Fibroblast of villous mesenchyme (primary cell): ENCODE data around the gene SIGLEC12. TPM values are rescaled to one million over a fixed set of nuclear protein-coding genes. Genes with fewer than 3 reads are reported as not detected.
"Not testable (repeated sequence)": the region's sequence is repeated elsewhere in the genome, so short reads cannot be mapped to it uniquely, and the experiment has no call there.

Source experiments
- DNase-seq: peaks from one replicate; pipeline ENCODE4 v3.0.0-alpha.2; 2010; ENCODE audit warnings: low read depth
- H3K4me3 ChIP-seq: 2 replicates; pipeline ENCODE4 v1.5.1; 2011; ENCODE audit warnings: low read depth, mild to moderate bottlenecking, low read length
- CTCF ChIP-seq: IDR thresholded peaks from 2 replicates; pipeline ENCODE4 v1.5.1; 2012; ENCODE audit warnings: low read depth, mild to moderate bottlenecking, low read length; ENCODE audit not compliant: insufficient read depth
- total RNA-seq: library from RNA; depleted of rRNA; stranded (reverse); fragments of >200 nt; gene quantifications from 2 replicates; pipeline ENCODE4 v1.2.3, GENCODE V29; 2012

SIGLEC12 gene
- total RNA-seq, 1 donor, result not detected

GRCh38 chr19:51503286-51503817 lies 1.8 kb upstream of the SIGLEC12 start:
- no peak for DNase-seq
- no peak overlapping the region for H3K4me3 ChIP-seq
- TF ChIP-seq CTCF, result no peak

GRCh38 chr19:51500931-51501330 lies 669 bp downstream of the SIGLEC12 start:
- not testable (repeated sequence) for H3K4me3 ChIP-seq, DNase-seq

DNA sequence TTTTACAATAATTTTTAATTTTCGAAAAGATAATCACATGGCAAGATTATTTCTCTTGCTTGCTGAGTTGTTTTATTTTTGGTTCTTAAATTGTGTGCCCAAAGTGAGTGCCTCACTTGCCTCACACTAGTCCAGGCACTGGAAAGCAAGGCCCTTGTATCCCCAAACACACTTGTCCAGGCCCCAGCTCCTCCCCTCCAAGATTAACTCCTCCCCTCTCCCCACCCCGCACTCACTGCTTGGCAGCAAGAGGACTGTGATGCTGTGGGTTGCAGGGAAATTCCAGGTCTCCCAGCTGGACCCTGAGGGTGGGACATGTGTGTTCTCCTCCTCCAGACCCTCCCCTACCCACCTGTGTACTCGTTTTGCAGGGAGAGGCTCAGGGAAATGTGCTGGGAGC lies 3.9 kb downstream of the SIGLEC12 start:
- no peak for DNase-seq
- no peak overlapping the region for H3K4me3 ChIP-seq
- TF ChIP-seq CTCF, result no peak

DNA sequence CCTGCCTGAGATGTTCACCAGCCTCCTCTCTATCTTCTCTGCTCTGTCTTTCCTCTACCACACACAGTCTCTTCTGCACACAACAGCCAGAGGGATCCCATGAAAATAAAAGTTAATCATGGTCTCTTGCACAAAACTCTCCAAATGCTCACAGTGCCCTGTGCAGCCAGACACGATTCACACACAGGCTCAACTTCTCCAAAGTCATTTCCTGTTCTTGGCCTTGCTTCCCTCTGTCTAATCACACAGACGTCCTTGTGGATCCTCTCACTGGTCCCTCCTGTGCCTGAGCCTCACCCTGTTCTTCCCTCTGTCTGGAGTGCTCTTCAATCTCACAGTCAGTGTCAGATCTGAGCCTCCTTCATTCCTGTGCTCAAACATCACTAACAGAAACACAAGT lies 7.8 kb downstream of the SIGLEC12 start:
- TF ChIP-seq CTCF, result no peak
- no peak for DNase-seq
- no peak overlapping the region for H3K4me3 ChIP-seq

- no peak for DNase-seq
- TF ChIP-seq CTCF, result no peak
These were observed 10.0 kb downstream of the SIGLEC12 start for GRCh38 chr19:51491586-51491985.

DNA sequence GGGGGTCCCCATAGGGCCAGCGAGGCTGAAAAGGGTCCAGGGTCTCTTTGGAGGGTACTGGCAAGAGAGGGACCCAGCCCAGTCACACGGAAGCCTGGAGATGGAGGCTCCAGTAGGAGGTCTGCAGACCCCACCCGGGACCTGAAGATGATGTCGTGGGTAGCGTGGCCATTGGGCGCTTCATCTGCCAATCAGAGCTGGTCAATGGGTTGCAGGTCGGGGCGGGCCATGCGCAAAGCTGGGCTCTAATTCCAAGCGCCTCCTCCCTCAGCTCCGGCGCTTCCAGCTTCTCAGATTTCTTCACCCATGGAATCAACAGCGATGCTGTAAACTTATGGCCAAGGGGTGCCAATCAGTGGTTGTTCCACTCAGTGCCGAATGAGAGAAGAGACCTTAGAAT lies 10.9 kb downstream of the SIGLEC12 start:
- no peak overlapping the region for H3K4me3 ChIP-seq
- TF ChIP-seq CTCF, result no peak
- no peak for DNase-seq

More at GRCh38 chr19:51491586-51491985, 10.0 kb downstream of the SIGLEC12 start:
- no peak overlapping the region for H3K4me3 ChIP-seq

DNA sequence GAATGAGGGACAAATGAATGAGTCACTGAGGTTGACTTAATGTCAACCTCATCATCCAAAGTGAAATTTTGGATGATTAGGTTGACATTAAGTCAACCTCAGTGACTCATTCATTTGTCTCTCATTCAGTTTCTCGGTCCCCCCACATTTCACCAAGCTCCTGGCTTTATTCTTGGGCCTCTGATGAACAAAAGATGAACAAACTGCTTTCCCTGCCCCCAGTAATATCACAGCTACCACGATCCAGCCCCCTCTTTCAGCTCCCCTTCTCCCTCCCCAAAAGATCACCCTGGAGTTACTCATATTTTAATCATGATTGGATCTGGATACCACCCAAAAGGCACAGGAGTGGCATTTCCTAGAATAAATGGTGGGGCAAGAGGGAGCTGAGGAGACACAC lies 12.5 kb downstream of the SIGLEC12 start:
- H3K4me3 ChIP-seq, result no peak overlapping the region
- no peak for TF ChIP-seq CTCF
- no peak for DNase-seq
